Sigmoid colon (tissue), 7 donors: Measurements from ENCODE around the gene LIMS1. TPM values are rescaled to one million over a fixed set of nuclear protein-coding genes. Genes with fewer than 3 reads are reported as not detected.
A peak's percentile ranks its signal among the peaks of the same experiment; 100 is the strongest.

ENCODE experiments used
- DNase-seq: peaks from one replicate; pipeline ENCODE4 v3.0.0-alpha.2; 2019
- H3K27ac ChIP-seq, 4 donors: fragments of 200-600 bp; sonication (generic); one replicate each; pipeline ENCODE4 v1.5.1; 2016 to 2019; ENCODE audit warnings: mild to moderate bottlenecking in 1 of 4
- H3K27me3 ChIP-seq, 3 donors: fragments of 200-600 bp; sonication (generic); one replicate each; pipeline ENCODE4 v1.5.1; 2019; ENCODE audit warnings: mild to moderate bottlenecking in 1 of 3
- H3K36me3 ChIP-seq, 4 donors: fragments of 200-600 bp; sonication (generic); one replicate each; pipeline ENCODE4 v1.5.1; 2016 to 2019
- H3K4me1 ChIP-seq, 4 donors: fragments of 200-600 bp; sonication (generic); one replicate each; pipeline ENCODE4 v1.5.1; 2017 to 2019
- H3K4me3 ChIP-seq, 4 donors: fragments of 200-600 bp; sonication (generic); one replicate each; pipeline ENCODE4 v1.5.1; 2017 to 2019; ENCODE audit warnings: mild to moderate bottlenecking in 2 of 4, moderate library complexity in 1 of 4
- H3K9me3 ChIP-seq, 4 donors: fragments of 200-600 bp in 3 of 4; sonication (generic) in 3 of 4; one replicate each; pipeline versions ENCODE4 v1.5.1 to v1.6.1; 2013 to 2019
- CTCF ChIP-seq, 4 experiments: fragments of 450-650 bp in 3 of 4; fragments of 200-600 bp in 1 of 4; IDR thresholded peaks; one replicate each; pipeline ENCODE4 v1.5.1; 2016 to 2019; ENCODE audit warnings: antibody characterized with exemption in 4 of 4, mild to moderate bottlenecking in 3 of 4, moderate library complexity in 2 of 4
- EP300 ChIP-seq, 4 donors: sonication (generic); formaldehyde crosslinking; IDR thresholded peaks; one replicate each; pipeline ENCODE4 v1.6.1; 2017; ENCODE audit warnings: antibody characterized with exemption in 4 of 4
- POLR2A ChIP-seq, 2 donors: fragments of 450-650 bp; IDR thresholded peaks; one replicate each; pipeline ENCODE4 v1.6.1; 2016; ENCODE audit warnings: antibody characterized with exemption in 2 of 2, mild to moderate bottlenecking in 2 of 2, moderate library complexity in 2 of 2
- POLR2AphosphoS5 ChIP-seq, 4 donors: sonication (generic); formaldehyde crosslinking; IDR thresholded peaks; one replicate each; pipeline ENCODE4 v1.6.1; 2017; ENCODE audit warnings: antibody characterized with exemption in 4 of 4
- WGBS, 2 donors: extraction: QIAGEN DNeasy Blood & Tissue Kit; methylation state at CpG; one replicate each; pipeline ENCODE4 v1.1.7; 2013; 5-methylcytosine and 5-hydroxymethylcytosine counted together
- intact Hi-C: fragments of 100-400 bp; cut with DNase I; formaldehyde crosslinking; loops from one replicate; pipeline ENCODE4 v1.15.1; 2023
- polyA plus RNA-seq, 3 donors: library from polyadenylated mRNA; stranded (reverse); fragments of 200-250 nt; gene quantifications; one replicate each; pipeline ENCODE4 v1.2.3, GENCODE V29; 2013
- total RNA-seq, 4 donors: library from RNA; depleted of rRNA; stranded (reverse); fragments of >200 nt; gene quantifications; one replicate each; pipeline ENCODE4 v1.1.0, GENCODE V29; 2016
- donor health status: healthy with polysubstance abuse.
- donor health status: Bipolar disorder and iron deficiency.
- donor health status: healthy.

LIMS1 gene
- 100 to 1,000 TPM in 1 of 4 donors, 10 to 100 TPM in 3; 65.3 to 185 (median 82.1) TPM for total RNA-seq
- 10 to 100 TPM; 16.2 to 22.5 (median 17.3) TPM for polyA plus RNA-seq

GRCh38 chr2:108533832-108534583 is at the start of gene LIMS1:
Gene LIMS1 (plus strand): TSS chr2:108534470. CDS start chr2:108534563, 93 bp downstream.
- Histone ChIP-seq H3K36me3 (no peaks in the 10 kb centered on the region), H3K4me3 (peak within 1 kb of the TSS; percentile 74 to 90 (median 83)), H3K9me3 (no peaks in the 10 kb centered on the region), H3K4me1 (peaks cover 0 to 36% (median 31%) of the 10 kb centered on the region in 4 donors), H3K27ac (peak within 1 kb of the TSS; percentile 93 to 99 (median 96)), H3K27me3 (no peaks in the 10 kb centered on the region)
- intact Hi-C loops = no loop called here
- TF ChIP-seq CTCF (IDR thresholded peaks at IDR 0.05) = no peak
- TF ChIP-seq EP300 (IDR thresholded peaks at IDR 0.05) = no peak
- peak; percentile 91 to 97 (median 92) for TF ChIP-seq POLR2AphosphoS5 (IDR thresholded peaks at IDR 0.05)
- peak; percentile 76 to 80 for TF ChIP-seq POLR2A (IDR thresholded peaks at IDR 0.05)
- 1% methylated on average over 86 to 87 of the region's 87 CpGs for WGBS, 2 donors
- peak; percentile 96 for DNase-seq

- no peak overlapping the region for H3K27ac ChIP-seq
- no peaks in the 10 kb centered on the region for H3K4me1 ChIP-seq
- no peaks in the 10 kb centered on the region for H3K27me3 ChIP-seq
- H3K4me3 ChIP-seq = no peak overlapping the region
- WGBS, 2 donors = 26 to 77% methylated on average over 2 of the region's 2 CpGs
- intact Hi-C loops = no loop called here
- H3K36me3 ChIP-seq = peaks cover 9 to 80% (median 23%) of the 10 kb centered on the region in 4 donors
- TF ChIP-seq POLR2A (IDR thresholded peaks at IDR 0.05) (no peak), CTCF (IDR thresholded peaks at IDR 0.05) (no peak), EP300 (IDR thresholded peaks at IDR 0.05) (no peak), POLR2AphosphoS5 (IDR thresholded peaks at IDR 0.05) (no peak)
- H3K9me3 ChIP-seq = no peaks in the 10 kb centered on the region
- DNase-seq = no peak
Observed at GRCh38 chr2:108485253-108485652, 49.0 kb upstream of the LIMS1 start.

GRCh38 chr2:108490506-108491122 is 43.7 kb upstream of the LIMS1 start:
- no peaks in the 10 kb centered on the region for H3K9me3 ChIP-seq
- H3K4me3 ChIP-seq = no peak overlapping the region
- intact Hi-C loops = no loop called here
- no peak overlapping the region for H3K27ac ChIP-seq
- TF ChIP-seq POLR2AphosphoS5 (IDR thresholded peaks at IDR 0.05) (no peak), EP300 (IDR thresholded peaks at IDR 0.05) (no peak), CTCF (IDR thresholded peaks at IDR 0.05) (no peak), POLR2A (IDR thresholded peaks at IDR 0.05) (no peak)
- DNase-seq = no peak
- H3K4me1 ChIP-seq = no peaks in the 10 kb centered on the region
- peaks cover 7 to 82% (median 22%) of the 10 kb centered on the region in 4 donors for H3K36me3 ChIP-seq
- H3K27me3 ChIP-seq = no peaks in the 10 kb centered on the region

- TF ChIP-seq POLR2A (IDR thresholded peaks at IDR 0.05) (no peak), EP300 (IDR thresholded peaks at IDR 0.05) (no peak), POLR2AphosphoS5 (IDR thresholded peaks at IDR 0.05) (no peak), CTCF (IDR thresholded peaks at IDR 0.05) (no peak)
- no peak for DNase-seq
- intact Hi-C loops = no loop called here
- Histone ChIP-seq H3K4me3 (no peak overlapping the region), H3K9me3 (no peaks in the 10 kb centered on the region), H3K27ac (no peak overlapping the region), H3K36me3 (peaks cover 7 to 72% (median 17%) of the 10 kb centered on the region in 4 donors), H3K4me1 (no peaks in the 10 kb centered on the region), H3K27me3 (no peaks in the 10 kb centered on the region)
Observed at GRCh38 chr2:108491848-108492247, 42.4 kb upstream of the LIMS1 start.
